H1 (cell line): Measurements from ENCODE around the gene SLC35D2. TPM values are rescaled to one million over a fixed set of nuclear protein-coding genes. Genes with fewer than 3 reads are reported as not detected.

ENCODE experiments used
- CTCF ChIA-PET: fragments of 300-600 bp; sonication (Branson Sonifier 250); formaldehyde crosslinking; loops from one replicate; lab custom pipeline; 2021; ENCODE audit not compliant: partially characterized antibody; lab: Charles Lee
- POLR2A ChIA-PET: fragments of 300-600 bp; sonication (Branson Sonifier 250); formaldehyde crosslinking; loops from one replicate; lab custom pipeline; 2021; ENCODE audit warnings: inconsistent platforms; ENCODE audit not compliant: partially characterized antibody; lab: Charles Lee
- DNase-seq, 2 experiments: peaks; one replicate each; pipeline versions ENCODE4 v3.0.0 to v3.0.0-alpha.2; 2010 to 2022; ENCODE audit warnings: low spot score in 2 of 2, low read depth in 1 of 2, mixed read lengths in 1 of 2
- FAIRE-seq: peaks from 2 replicates; lab custom pipeline; 2011; peaks lifted over from hg19 to GRCh38; lab: Jason Lieb, UNC
- H2AFZ ChIP-seq: 2 replicates; pipeline ENCODE4 v1.8.1; 2012; ENCODE audit warnings: low read length, inconsistent platforms
- H2AK5ac ChIP-seq: 2 replicates; pipeline ENCODE4 v1.6.1; 2013; ENCODE audit warnings: low read depth, low read length
- H2BK120ac ChIP-seq: replicated peaks from 2 replicates; pipeline ENCODE3; 2013; ENCODE audit warnings: low read depth, low read length, inconsistent platforms
- H2BK12ac ChIP-seq: 2 replicates; pipeline ENCODE4 v1.6.1; 2013; ENCODE audit warnings: low read depth, low read length
- H2BK15ac ChIP-seq: 2 replicates; pipeline ENCODE4 v1.6.1; 2013; ENCODE audit warnings: low read length
- H2BK20ac ChIP-seq: 2 replicates; pipeline ENCODE4 v1.6.1; 2013; ENCODE audit warnings: low read length
- H2BK5ac ChIP-seq: 2 replicates; pipeline ENCODE4 v1.6.1; 2013; ENCODE audit warnings: low read depth, low read length
- H3K14ac ChIP-seq: 2 replicates; pipeline ENCODE4 v1.6.1; 2013; ENCODE audit warnings: inconsistent platforms; ENCODE audit not compliant: insufficient read length
- H3K18ac ChIP-seq: 2 replicates; pipeline ENCODE4 v1.6.1; 2013; ENCODE audit warnings: low read length; ENCODE audit errors: extremely low read depth
- H3K23ac ChIP-seq: 2 replicates; pipeline ENCODE4 v1.6.1; 2013; ENCODE audit warnings: inconsistent platforms; ENCODE audit not compliant: insufficient read length
- H3K23me2 ChIP-seq: 2 replicates; pipeline ENCODE4 v1.6.1; 2013; ENCODE audit warnings: low read depth, low read length
- H3K27ac ChIP-seq: 2 replicates; pipeline ENCODE4 v1.6.1; 2011; ENCODE audit warnings: low read depth, low read length, inconsistent platforms
- H3K27me3 ChIP-seq, 4 experiments: replicated peaks in 1 of 4; 1 replicate in 1 of 4; 2 replicates in 3 of 4; pipeline versions ENCODE4 v1.6.1 to v1.8.1; 2011 to 2013; ENCODE audit warnings: low read length in 3 of 4, mild to moderate bottlenecking in 3 of 4, inconsistent platforms in 2 of 4, mixed read lengths in 2 of 4, moderate library complexity in 1 of 4; ENCODE audit not compliant: control insufficient read depth in 3 of 4, insufficient read depth in 3 of 4; ENCODE audit errors: extremely low read depth in 1 of 4
- H3K36me3 ChIP-seq, 4 experiments: 2 replicates each; pipeline versions ENCODE4 v1.6.1 to v1.8.1; 2011 to 2013; ENCODE audit warnings: mild to moderate bottlenecking in 4 of 4, low read length in 3 of 4, moderate library complexity in 2 of 4, control low read depth in 1 of 4, inconsistent platforms in 1 of 4; ENCODE audit not compliant: insufficient read depth in 4 of 4, control insufficient read depth in 2 of 4
- H3K4ac ChIP-seq: replicated peaks from 2 replicates; pipeline ENCODE3; 2013; ENCODE audit warnings: low read length, low read depth, mixed read lengths, inconsistent platforms; ENCODE audit not compliant: insufficient read length
- H3K4me1 ChIP-seq, 4 experiments: replicated peaks in 1 of 4; 1 replicate in 1 of 4; 2 replicates in 3 of 4; pipeline versions ENCODE4 v1.6.1 to v1.8.1; 2011 to 2013; ENCODE audit warnings: low read length in 3 of 4, inconsistent platforms in 2 of 4, mixed read lengths in 1 of 4; ENCODE audit not compliant: insufficient read depth in 4 of 4, control insufficient read depth in 3 of 4
- H3K4me2 ChIP-seq, 2 experiments: 2 replicates each; pipeline versions ENCODE4 v1.6.1 to v1.8.1; 2011 to 2013; ENCODE audit warnings: low read depth in 2 of 2, low read length in 2 of 2, control low read depth in 1 of 2, inconsistent platforms in 1 of 2, mild to moderate bottlenecking in 1 of 2; ENCODE audit not compliant: insufficient read depth in 1 of 2
- H3K4me3 ChIP-seq, 4 experiments: fragments of 200-600, 300-600 bp in 1 of 4; sonication (generic), shearing (Covaris generic), sonication (Bioruptor Twin) in 1 of 4; 2 replicates each; pipeline versions ENCODE4 v1.5.1 to v1.8.1; 2011 to 2016; ENCODE audit warnings: low read length in 4 of 4, low read depth in 3 of 4, control low read depth in 2 of 4, inconsistent platforms in 2 of 4, mild to moderate bottlenecking in 2 of 4, mixed read lengths in 1 of 4, moderate library complexity in 1 of 4; ENCODE audit not compliant: insufficient read depth in 2 of 4; ENCODE audit errors: extremely low read depth in 1 of 4
- H3K56ac ChIP-seq: replicated peaks from 2 replicates; pipeline ENCODE3; 2013; ENCODE audit warnings: low read depth, mild to moderate bottlenecking, mixed read lengths, low read length, inconsistent platforms; ENCODE audit not compliant: insufficient read length
- H3K79me1 ChIP-seq: 2 replicates; pipeline ENCODE4 v1.6.1; 2013; ENCODE audit warnings: low read depth, low read length, control low read depth
- H3K79me2 ChIP-seq, 2 experiments: 2 replicates each; pipeline versions ENCODE4 v1.6.1 to v1.8.1; 2012 to 2013; ENCODE audit warnings: low read length in 2 of 2, mild to moderate bottlenecking in 2 of 2, inconsistent platforms in 1 of 2; ENCODE audit not compliant: insufficient read depth in 2 of 2, control insufficient read depth in 1 of 2
- H3K9ac ChIP-seq, 4 experiments: replicated peaks in 1 of 4; 1 replicate in 1 of 4; 2 replicates in 3 of 4; pipeline versions ENCODE4 v1.6.1 to v1.8.1; 2011 to 2013; ENCODE audit warnings: low read depth in 3 of 4, low read length in 3 of 4, control low read depth in 2 of 4, mild to moderate bottlenecking in 2 of 4, moderate library complexity in 2 of 4, inconsistent platforms in 1 of 4; ENCODE audit errors: extremely low read depth in 1 of 4
- H3K9me3 ChIP-seq, 2 experiments: 2 replicates each; pipeline versions ENCODE4 v1.6.1 to v1.8.1; 2012 to 2013; ENCODE audit warnings: mild to moderate bottlenecking in 2 of 2, moderate library complexity in 2 of 2, control low read depth in 1 of 2, inconsistent platforms in 1 of 2, low read depth in 1 of 2, low read length in 1 of 2, mixed read lengths in 1 of 2; ENCODE audit not compliant: insufficient read depth in 2 of 2
- H4K20me1 ChIP-seq, 2 experiments: replicated peaks in 1 of 2; 2 replicates each; pipeline versions ENCODE3 to v1.8.1; 2011 to 2013; ENCODE audit warnings: inconsistent platforms in 2 of 2, low read length in 2 of 2, mild to moderate bottlenecking in 1 of 2; ENCODE audit not compliant: insufficient read depth in 2 of 2, control insufficient read depth in 1 of 2
- H4K5ac ChIP-seq: 2 replicates; pipeline ENCODE4 v1.6.1; 2013; ENCODE audit warnings: low read length, low read depth, mixed read lengths, inconsistent platforms; ENCODE audit not compliant: insufficient read length
- H4K8ac ChIP-seq: 2 replicates; pipeline ENCODE4 v1.8.0; 2013; ENCODE audit warnings: mild to moderate bottlenecking, moderate library complexity, low read length, inconsistent platforms; ENCODE audit not compliant: insufficient read depth; ENCODE audit errors: extremely low read depth
- H4K91ac ChIP-seq: replicated peaks from 2 replicates; pipeline ENCODE3; 2013; ENCODE audit warnings: low read length, mixed read lengths, inconsistent platforms; ENCODE audit not compliant: insufficient read length
- ASH2L ChIP-seq: fragments of 200-600, 300-600 bp; sonication (generic); IDR thresholded peaks from one replicate; pipeline ENCODE4 v1.7.1; 2017; ENCODE audit warnings: low read length
- CBX8 ChIP-seq: fragments of 300-800, 300-1000 bp; sonication (generic); IDR thresholded peaks from 2 replicates; pipeline ENCODE4 v1.7.1; 2016; ENCODE audit warnings: low read depth, low read length, borderline replicate concordance
- CHD2 ChIP-seq: IDR thresholded peaks from 2 replicates; pipeline ENCODE4 v1.6.1; 2012; ENCODE audit warnings: low read length, improper control_type of control experiment
- CTBP2 ChIP-seq: IDR thresholded peaks from 2 replicates; pipeline ENCODE4 v1.7.0; 2011; ENCODE audit warnings: borderline replicate concordance, mild to moderate bottlenecking, moderate library complexity, mixed read lengths, low read length; ENCODE audit not compliant: insufficient read depth, insufficient read length
- EGR1 ChIP-seq: IDR thresholded peaks from 2 replicates; pipeline ENCODE4 v1.6.1; 2011; ENCODE audit warnings: low read depth, low read length, borderline replicate concordance
- EZH2 ChIP-seq: fragments of 200-600 bp; sonication (generic); IDR thresholded peaks from 2 replicates; pipeline ENCODE4 v1.7.1; 2012; ENCODE audit warnings: low read depth, mild to moderate bottlenecking, moderate library complexity, low read length, inconsistent platforms; ENCODE audit not compliant: severe bottlenecking
- HDAC6 ChIP-seq: IDR thresholded peaks from one replicate; pipeline ENCODE4 v1.7.1; 2012; ENCODE audit warnings: low read depth, mild to moderate bottlenecking, inconsistent platforms, low read length, moderate library complexity
- MAX ChIP-seq: IDR thresholded peaks from 2 replicates; pipeline ENCODE4 v1.6.1; 2012; ENCODE audit warnings: inconsistent platforms
- NRF1 ChIP-seq: IDR thresholded peaks from 2 replicates; pipeline ENCODE4 v1.6.1; 2011; ENCODE audit warnings: mild to moderate bottlenecking, low read depth, low read length, improper control_type of control experiment
- POLR2A ChIP-seq, 2 experiments: IDR thresholded peaks; 1 replicate in 1 of 2; 2 replicates in 1 of 2; pipeline ENCODE4 v1.6.1; 2011; ENCODE audit warnings: low read depth in 2 of 2, low read length in 2 of 2, mild to moderate bottlenecking in 2 of 2; ENCODE audit errors: control extremely low read depth in 1 of 2
- SIN3A ChIP-seq, 2 experiments: IDR thresholded peaks in 1 of 2; conservative IDR thresholded peaks in 1 of 2; 2 replicates each; pipeline ENCODE4 v1.6.1; 2011 to 2012; ENCODE audit warnings: low read length in 2 of 2, improper control_type of control experiment in 1 of 2, low read depth in 1 of 2, mild to moderate bottlenecking in 1 of 2
- SP4 ChIP-seq: IDR thresholded peaks from 2 replicates; pipeline ENCODE4 v1.6.1; 2012; ENCODE audit warnings: low read length, inconsistent platforms
- TBP ChIP-seq: IDR thresholded peaks from 2 replicates; pipeline ENCODE4 v1.6.1; 2011; ENCODE audit warnings: low read depth, low read length, improper control_type of control experiment
- WGBS, 2 experiments: shearing (Covaris generic) in 1 of 2; methylation state at CpG; one replicate each; pipeline versions ENCODE4 v1.1.6 to v1.1.7; 2013 to 2015; ENCODE audit warnings: low lambda C conversion rate in 2 of 2, mixed read lengths in 2 of 2, inconsistent platforms in 1 of 2, low coverage in 1 of 2, missing lambda C conversion rate in 1 of 2; ENCODE audit not compliant: insufficient replicate concordance in 2 of 2, insufficient coverage in 1 of 2, insufficient read length in 1 of 2; ENCODE audit errors: extremely low coverage in 1 of 2, missing lambda C conversion rate in 1 of 2; 5-methylcytosine and 5-hydroxymethylcytosine counted together
- polyA plus RNA-seq, 7 experiments: library from polyadenylated mRNA; depleted of rRNA in 3 of 7; stranded (reverse) in 5 of 7; unstranded in 2 of 7; fragments of >200 nt in 5 of 7; fragments of 200-250 nt in 2 of 7; gene quantifications; 1 replicate in 5 of 7; 2 replicates in 1 of 7; 4 replicates in 1 of 7; pipeline versions ENCODE4 v1.2.1 to v1.2.3, GENCODE V29; 2011 to 2013; ENCODE audit warnings: missing spikeins in 2 of 7, mixed read lengths in 2 of 7
- total RNA-seq: library from RNA; stranded (reverse); fragmentation: NEBNext Ultra II Directional; extraction: Animal tissue kit (Norgen Biotek cat#: 25700); gene quantifications from 2 replicates; pipeline ENCODE4 v1.2.1, GENCODE V29; 2021

The SLC35D2 gene
- total and polyA plus RNA-seq, 2 of the 8 experiments (the other 6 are each of a cell fraction or from before 2014, with no cell fraction given), result 9.6 to 11.5 TPM

GRCh38 chr9:96382175-96382574 is 1.3 kb downstream of the SLC35D2 start:
- 86% methylated on average over 2 of the region's 2 CpGs; no CpG with 5 or more reads in 1 of the 2 experiments for WGBS, 2 experiments
- Histone ChIP-seq H4K8ac (no peak overlapping the region), H2BK12ac (no peak overlapping the region), H3K56ac (no peak overlapping the region), H3K36me3 (peaks cover 0 to 15% (median 2%) of the 10 kb centered on the region in 4 experiments; a peak in 2 of 8 replicates), H2BK15ac (no peak overlapping the region), H4K91ac (no peak overlapping the region), H3K4me3 (peak overlapping the region in 1 of 4 experiments; percentile 69; a peak in 1 of 8 replicates), H3K4me1 (peaks cover 0 to 6% (median 1%) of the 10 kb centered on the region in 4 experiments; a peak in 3 of 7 replicates), H3K4me2 (peak overlapping the region in 1 of 2 experiments; percentile 89; a peak in 1 of 4 replicates), H4K20me1 (no peaks in the 10 kb centered on the region), H2AFZ (no peak overlapping the region), H4K5ac (no peak overlapping the region), H3K9me3 (no peaks in the 10 kb centered on the region), H2BK120ac (no peak overlapping the region), H3K14ac (no peak overlapping the region), H2BK5ac (no peak overlapping the region), H3K79me1 (peaks cover 3% of the 10 kb centered on the region), H3K18ac (no peak overlapping the region), H3K27me3 (no peaks in the 10 kb centered on the region), H3K23ac (no peak overlapping the region), H3K79me2 (no peaks in the 10 kb centered on the region), H2BK20ac (no peak overlapping the region), H3K9ac (no peak overlapping the region), H3K4ac (no peak overlapping the region), H3K23me2 (peaks cover 4% of the 10 kb centered on the region; the same call in 1 of the 2 replicates), H2AK5ac (no peak overlapping the region), H3K27ac (no peak overlapping the region)
- CTCF ChIA-PET, result interaction anchor here (0.7 to 2.2 kb wide), 4 partner anchors 9 to 379 kb away, joined by 3 to 7 read pairs (median 4); no protein-coding TSS in a partner anchor
- DNase-seq, result no peak
- POLR2A ChIA-PET, result interaction anchor here (0.6 to 0.8 kb wide), 3 partner anchors 25 to 691 kb away, joined by 3 read pairs; no protein-coding TSS in a partner anchor
- no peak for FAIRE-seq
- TF ChIP-seq CBX8, result no peak
- no peak for TF ChIP-seq SIN3A (conservative IDR thresholded peaks at IDR 0.05 in 1 of 2, IDR thresholded peaks at IDR 0.05 in 1 of 2; ENCODE audit: low read depth in 1 of 2, low read length in 2 of 2)
- no peak for TF ChIP-seq EGR1
- TF ChIP-seq TBP, result no peak
- no peak for TF ChIP-seq CTBP2
- no peak for TF ChIP-seq SP4
- TF ChIP-seq EZH2, result no peak
- no peak for TF ChIP-seq CHD2
- no peak for TF ChIP-seq HDAC6
- no peak for TF ChIP-seq POLR2A (IDR thresholded peaks at IDR 0.05; ENCODE audit: control extremely low read depth in 1 of 2, low read depth in 2 of 2, low read length in 2 of 2)
- no peak for TF ChIP-seq ASH2L
- TF ChIP-seq NRF1, result no peak
- no peak for TF ChIP-seq MAX
